Effector memory CD4-positive, alpha-beta T cell (primary cell): ENCODE results near the gene RSRP1.
"Not testable (repeated sequence)": the region's sequence is repeated elsewhere in the genome, so short reads cannot be mapped to it uniquely, and the experiment has no call there.

Experiments
- DNase-seq, 3 donors: peaks; one replicate each; pipeline ENCODE4 v3.0.0-alpha.2; 2020
- H3K27ac ChIP-seq: 2 replicates; pipeline ENCODE4 v1.7.0; 2013; ENCODE audit warnings: mild to moderate bottlenecking, low read length, moderate library complexity; ENCODE audit not compliant: insufficient read depth, poor library complexity, severe bottlenecking
- H3K27me3 ChIP-seq: replicated peaks from 2 replicates; pipeline ENCODE4 v1.7.0; 2013; ENCODE audit warnings: mild to moderate bottlenecking, low read length; ENCODE audit not compliant: insufficient read depth, control insufficient read depth, poor library complexity, severe bottlenecking
- H3K36me3 ChIP-seq: 2 replicates; pipeline ENCODE4 v1.7.0; 2013; ENCODE audit warnings: mild to moderate bottlenecking, low read length, moderate library complexity; ENCODE audit not compliant: control insufficient read depth, insufficient read depth
- H3K4me1 ChIP-seq: 2 replicates; pipeline ENCODE4 v1.7.0; 2013; ENCODE audit warnings: low read length, mild to moderate bottlenecking; ENCODE audit not compliant: control insufficient read depth, insufficient read depth, poor library complexity, severe bottlenecking
- H3K4me3 ChIP-seq: 2 replicates; pipeline ENCODE4 v1.7.0; 2013; ENCODE audit warnings: low read length, low read depth, mild to moderate bottlenecking; ENCODE audit not compliant: insufficient read depth, poor library complexity, severe bottlenecking
- H3K9me3 ChIP-seq: 2 replicates; pipeline ENCODE4 v1.7.0; 2013; ENCODE audit warnings: mild to moderate bottlenecking, low read length, moderate library complexity; ENCODE audit not compliant: control insufficient read depth

RSRP1 gene

DNA sequence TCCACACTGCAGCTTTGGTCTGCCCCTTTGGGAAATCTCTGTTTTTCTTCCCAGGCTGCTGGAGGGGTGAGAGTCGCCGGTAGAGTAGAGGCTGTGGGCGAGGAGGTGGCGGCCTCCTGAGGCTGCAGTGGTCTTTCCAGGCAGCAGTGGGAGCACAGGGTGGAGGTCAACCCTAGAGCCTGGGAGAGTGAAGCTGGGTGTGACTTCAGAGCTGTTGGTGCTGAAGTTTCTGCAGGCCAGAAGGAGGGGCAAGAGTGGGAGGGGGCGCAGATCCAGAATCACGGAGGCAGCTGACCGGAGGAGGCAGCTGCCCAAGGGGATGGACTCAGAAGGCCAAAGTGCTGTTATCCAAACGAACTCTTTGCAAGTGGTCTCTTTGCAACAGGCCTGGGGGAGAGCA is 31.5 kb upstream of the RSRP1 start:
- not testable (repeated sequence) for H3K9me3 ChIP-seq, H3K27me3 ChIP-seq, H3K36me3 ChIP-seq, H3K4me1 ChIP-seq, DNase-seq, H3K4me3 ChIP-seq, H3K27ac ChIP-seq

DNA sequence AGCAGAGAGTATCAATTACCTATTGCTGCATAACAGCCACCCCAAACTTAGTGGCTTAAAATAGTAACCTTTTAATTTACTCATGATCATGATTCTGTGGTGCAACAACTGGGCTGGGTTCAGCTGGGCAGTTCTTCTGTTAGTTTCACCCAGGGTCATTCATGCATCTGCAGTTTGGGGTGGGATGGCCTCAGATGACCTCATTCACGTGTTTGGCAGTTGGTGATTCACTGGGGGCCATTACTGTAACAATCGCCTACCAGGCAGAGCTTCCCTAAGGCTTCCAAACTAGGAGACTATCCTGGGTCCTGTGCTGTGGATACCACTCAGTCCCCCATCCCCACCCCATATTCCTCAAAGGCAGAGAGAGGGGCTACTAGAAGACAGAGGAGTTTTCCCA is 31.1 kb upstream of the RSRP1 start:
- H3K27ac ChIP-seq, H3K4me1 ChIP-seq, H3K4me3 ChIP-seq, H3K36me3 ChIP-seq, H3K27me3 ChIP-seq, H3K9me3 ChIP-seq, DNase-seq: not testable (repeated sequence)

DNA sequence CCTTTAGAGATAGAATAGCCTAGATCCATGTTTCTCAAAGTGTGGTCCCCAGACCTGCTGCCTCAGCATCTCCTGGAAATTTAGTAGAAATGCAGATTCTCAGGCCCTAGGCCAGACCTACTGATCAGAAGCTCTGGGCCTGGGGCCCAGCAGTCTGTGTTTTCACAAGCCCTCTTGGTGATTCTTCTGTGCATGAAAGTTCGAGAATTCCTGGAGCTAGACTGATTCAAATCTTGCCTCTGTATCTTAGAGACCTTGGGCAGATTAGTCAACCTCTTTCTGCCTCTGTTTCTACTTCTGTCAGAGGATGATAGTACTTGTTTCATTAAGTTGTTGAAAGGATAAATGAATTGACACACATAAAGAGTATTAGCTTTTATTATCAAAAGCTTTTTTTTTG is 30.0 kb upstream of the RSRP1 start:
- not testable (repeated sequence) for H3K27ac ChIP-seq, H3K4me3 ChIP-seq, H3K27me3 ChIP-seq, H3K36me3 ChIP-seq, H3K9me3 ChIP-seq, DNase-seq, H3K4me1 ChIP-seq

DNA sequence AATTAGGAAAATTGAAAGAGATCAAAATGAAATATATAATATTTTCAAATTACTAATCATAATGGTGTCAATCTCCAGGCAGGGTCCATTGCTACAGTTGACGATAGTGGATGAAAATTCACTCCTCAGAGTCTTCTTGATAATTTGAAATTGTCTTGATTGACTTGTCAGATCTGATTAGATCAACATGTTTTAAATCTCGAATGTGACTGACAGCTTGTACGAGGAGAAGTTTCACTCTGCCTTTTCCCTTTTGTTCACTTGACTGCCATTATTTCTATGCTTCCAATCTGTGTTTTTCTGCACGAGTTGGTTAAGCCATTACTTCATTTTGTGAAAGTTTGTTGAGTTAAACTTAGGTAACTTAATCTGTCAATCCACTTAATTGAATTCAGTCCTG is 28.4 kb upstream of the RSRP1 start:
- H3K9me3 ChIP-seq, H3K4me3 ChIP-seq, DNase-seq, H3K4me1 ChIP-seq, H3K27me3 ChIP-seq, H3K27ac ChIP-seq, H3K36me3 ChIP-seq: not testable (repeated sequence)

DNA sequence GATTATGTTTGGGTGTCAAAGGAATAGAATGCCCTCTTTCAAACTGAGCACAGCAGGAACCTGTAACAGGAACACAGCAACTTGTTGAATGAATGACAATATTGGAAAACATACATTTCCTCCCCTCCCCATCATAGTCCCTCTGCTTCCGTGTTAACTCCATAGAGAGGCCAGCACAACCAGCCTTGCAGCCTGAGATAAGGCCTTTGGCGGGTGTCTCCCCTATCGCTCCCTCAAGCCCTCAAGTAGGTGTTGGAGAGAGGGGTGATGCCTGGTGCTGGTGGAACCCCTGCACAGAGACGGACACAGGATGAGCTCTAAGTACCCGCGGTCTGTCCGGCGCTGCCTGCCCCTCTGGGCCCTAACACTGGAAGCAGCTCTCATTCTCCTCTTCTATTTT is 25.0 kb upstream of the RSRP1 start, which contains the start of gene RHD:
TSS of gene RHD (plus strand) at position 272 of the 400 bp plus-strand sequence. CDS start at position 311, 39 bp downstream.
- H3K9me3 ChIP-seq, H3K4me1 ChIP-seq, H3K4me3 ChIP-seq, H3K36me3 ChIP-seq, DNase-seq, H3K27me3 ChIP-seq, H3K27ac ChIP-seq: not testable (repeated sequence)

DNA sequence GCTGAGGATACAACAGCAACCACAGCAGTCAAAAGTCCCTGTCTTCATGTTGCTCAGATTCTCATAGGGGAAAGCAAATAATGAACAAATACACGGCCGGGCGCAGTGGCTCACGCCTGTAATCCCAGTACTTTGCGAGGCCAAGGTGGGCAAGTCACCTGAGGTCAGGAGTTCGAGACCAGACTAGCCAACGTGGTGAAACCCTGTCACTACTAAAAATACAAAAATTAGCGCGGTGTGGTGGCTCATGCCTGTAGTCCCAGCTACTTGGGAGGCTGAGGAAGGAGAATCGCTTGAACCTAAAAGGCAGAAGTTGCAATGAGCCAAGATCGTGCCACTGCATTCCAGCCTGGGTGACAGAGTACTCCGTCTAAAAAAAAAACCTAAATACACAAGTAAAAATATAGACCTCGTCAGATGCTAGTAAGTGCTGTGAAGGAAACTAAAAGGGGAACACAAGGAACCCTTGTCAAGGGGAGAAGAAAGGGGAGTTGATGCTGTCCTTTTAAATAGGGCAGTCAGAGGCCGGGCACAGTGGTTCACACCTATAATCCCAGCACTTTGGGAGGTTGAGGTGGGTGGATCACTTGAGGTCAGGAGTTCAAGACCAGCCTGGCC is 21.0 kb upstream of the RSRP1 start:
- H3K27me3 ChIP-seq, DNase-seq, H3K4me3 ChIP-seq, H3K9me3 ChIP-seq, H3K4me1 ChIP-seq, H3K36me3 ChIP-seq: not testable (repeated sequence)
- H3K27ac ChIP-seq, result peak overlapping the region; percentile 72

DNA sequence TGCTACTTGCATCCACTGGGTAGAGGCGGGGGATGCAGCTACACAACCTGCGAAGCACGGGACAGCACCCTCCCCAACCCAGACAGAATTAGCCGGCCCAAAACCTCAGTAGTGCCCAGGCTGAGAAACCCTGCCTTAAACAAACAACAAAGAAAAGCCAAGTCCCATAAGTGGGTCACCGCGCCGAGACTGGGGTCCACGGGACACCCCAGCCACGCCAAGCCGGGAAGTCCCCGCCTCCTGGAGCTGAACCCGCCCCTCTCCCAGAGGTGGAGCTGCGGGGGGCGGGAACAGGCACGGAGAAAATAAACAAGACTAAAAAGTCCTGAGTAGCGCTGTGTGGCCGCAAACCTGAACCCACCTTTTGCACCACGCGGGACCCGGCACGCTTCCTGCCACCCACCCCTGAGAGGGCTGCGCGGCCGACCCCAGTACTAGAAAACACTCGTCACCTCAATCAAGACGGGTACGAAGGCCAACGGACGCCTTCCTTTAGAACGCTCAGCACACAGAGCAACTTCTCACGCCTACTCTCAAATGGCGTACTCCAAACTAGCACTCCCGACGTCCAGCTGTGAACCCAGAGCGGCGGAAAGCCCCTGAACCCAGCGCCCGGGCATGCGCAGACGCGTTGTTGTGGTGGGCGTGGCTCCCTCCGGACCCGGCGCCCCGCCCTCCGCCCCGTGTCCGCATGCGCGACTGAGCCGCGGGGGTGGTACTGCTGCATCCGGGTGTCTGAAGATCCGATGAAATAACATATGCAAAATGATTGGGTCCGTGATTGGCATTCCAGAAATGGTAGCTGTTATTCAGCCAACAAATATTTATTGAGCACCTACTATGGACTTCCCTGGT is 20.3 kb upstream of the RSRP1 start:
- not testable (repeated sequence) for H3K36me3 ChIP-seq, H3K27me3 ChIP-seq, H3K9me3 ChIP-seq, H3K4me1 ChIP-seq
- peak; percentile 88 to 90 (median 90) for DNase-seq
- Histone ChIP-seq H3K27ac (peak overlapping the region; percentile 72), H3K4me3 (peak overlapping the region; percentile 12)

DNA sequence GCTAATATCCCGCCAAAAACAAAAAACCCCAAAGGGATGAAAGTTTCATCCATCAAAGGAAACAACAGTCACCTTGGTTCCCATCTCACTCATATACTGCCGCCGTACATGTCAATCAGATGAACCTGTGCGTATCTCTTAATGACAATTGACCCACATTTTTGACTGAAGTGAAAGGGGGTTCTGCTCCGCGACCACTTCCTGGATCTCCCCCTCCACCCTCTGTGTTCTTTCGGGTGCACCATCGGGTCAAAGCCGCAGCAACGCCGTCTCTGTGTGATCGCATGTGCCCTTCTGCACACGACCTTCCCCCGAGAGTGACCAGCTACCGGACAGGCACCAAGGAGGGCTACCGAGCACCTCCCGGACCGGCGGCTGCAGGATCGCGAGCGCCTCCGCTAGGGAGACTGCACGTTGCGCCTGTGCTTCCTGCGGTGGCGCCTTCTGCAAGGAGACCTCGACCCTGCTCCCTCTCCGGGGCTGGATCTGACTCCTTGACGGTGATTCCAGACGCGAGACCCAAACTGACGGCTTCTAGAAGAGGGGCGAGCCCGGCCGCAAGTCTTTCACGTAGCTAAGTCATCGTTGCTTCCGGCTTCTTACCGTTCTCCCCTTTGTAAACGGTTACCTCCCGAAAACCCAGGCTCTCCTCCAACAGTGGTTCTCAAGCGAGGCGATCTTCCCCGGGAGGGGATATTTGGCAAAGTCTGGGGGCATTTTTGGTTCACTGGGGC is 19.5 kb upstream of the RSRP1 start:
- H3K36me3 ChIP-seq, H3K9me3 ChIP-seq, H3K4me1 ChIP-seq, H3K27me3 ChIP-seq: not testable (repeated sequence)
- DNase-seq, result peak in 1 of 3 donors; percentile 18
- Histone ChIP-seq H3K4me3 (peak overlapping the region; percentile 51), H3K27ac (peak overlapping the region; percentile 72)

DNA sequence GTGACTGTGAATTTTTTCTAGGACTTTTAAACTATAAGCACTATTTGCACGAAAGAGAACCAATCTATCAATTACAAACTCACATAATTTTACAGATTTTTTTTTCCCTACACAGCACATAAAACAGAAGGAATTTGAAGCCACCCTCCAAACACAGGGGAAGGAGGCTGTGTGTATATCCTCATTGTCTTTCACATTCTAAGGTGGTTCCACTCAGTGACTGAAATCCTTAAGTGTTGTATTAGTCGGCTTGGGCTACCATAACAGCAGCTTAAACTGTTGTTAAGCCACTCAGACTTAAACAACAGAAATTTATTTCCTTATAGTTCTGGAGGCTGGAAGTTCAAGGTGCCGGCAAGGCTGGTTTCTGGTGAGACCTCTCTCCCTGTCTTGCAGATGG is 13.1 kb upstream of the RSRP1 start:
- not testable (repeated sequence) for H3K27me3 ChIP-seq, DNase-seq, H3K4me1 ChIP-seq, H3K9me3 ChIP-seq, H3K36me3 ChIP-seq, H3K27ac ChIP-seq, H3K4me3 ChIP-seq

DNA sequence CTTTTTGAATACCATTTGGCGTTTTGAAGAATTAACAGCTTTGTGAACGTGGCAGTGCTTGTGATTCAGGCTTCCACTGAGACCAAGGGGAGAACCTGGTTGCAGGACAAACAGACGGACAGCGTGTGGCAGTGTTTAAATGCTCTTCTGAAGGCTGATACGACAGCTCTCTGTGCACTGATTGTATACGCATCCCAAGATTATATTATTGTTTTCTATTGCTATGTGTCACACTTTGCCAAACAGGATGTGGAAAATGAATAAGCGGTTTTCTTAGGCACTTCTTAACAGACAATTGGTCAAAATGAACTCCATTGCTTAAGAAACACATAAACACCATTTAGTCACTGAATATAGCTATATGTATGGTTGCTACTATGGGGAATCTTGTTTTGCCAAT is 12.6 kb upstream of the RSRP1 start:
- not testable (repeated sequence) for H3K27ac ChIP-seq, H3K36me3 ChIP-seq, H3K9me3 ChIP-seq, DNase-seq, H3K4me3 ChIP-seq, H3K27me3 ChIP-seq, H3K4me1 ChIP-seq
